GM23338 (cell line): Measurements from ENCODE around the gene NEB.

ENCODE experiments used
- EZH2 ChIP-seq: fragments of 200-600 bp; sonication (generic); IDR thresholded peaks from one replicate; pipeline ENCODE4 v1.8.0; 2017; ENCODE audit warnings: antibody characterized with exemption, mild to moderate bottlenecking, low read depth; ENCODE audit not compliant: unreplicated experiment
- POLR2AphosphoS5 ChIP-seq: IDR thresholded peaks from 2 replicates; pipeline ENCODE4 v1.6.1; 2016; ENCODE audit warnings: antibody characterized with exemption, low read depth
- TF ChIP-seq, protein P1 (sequence below): IDR thresholded peaks from one replicate; pipeline ENCODE4 v1.6.1; 2018; ENCODE audit warnings: antibody characterized with exemption; ENCODE audit not compliant: unreplicated experiment
- TF ChIP-seq, protein P2 (sequence below), 2 experiments: fragments of 200-600 bp in 1 of 2; sonication (generic) in 1 of 2; conservative IDR thresholded peaks; 2 replicates each; pipeline versions ENCODE4 v1.5.1 to v1.6.1; 2016 to 2017; ENCODE audit warnings: antibody characterized with exemption in 2 of 2, low read depth in 2 of 2, mild to moderate bottlenecking in 2 of 2, moderate library complexity in 1 of 2

DNA sequence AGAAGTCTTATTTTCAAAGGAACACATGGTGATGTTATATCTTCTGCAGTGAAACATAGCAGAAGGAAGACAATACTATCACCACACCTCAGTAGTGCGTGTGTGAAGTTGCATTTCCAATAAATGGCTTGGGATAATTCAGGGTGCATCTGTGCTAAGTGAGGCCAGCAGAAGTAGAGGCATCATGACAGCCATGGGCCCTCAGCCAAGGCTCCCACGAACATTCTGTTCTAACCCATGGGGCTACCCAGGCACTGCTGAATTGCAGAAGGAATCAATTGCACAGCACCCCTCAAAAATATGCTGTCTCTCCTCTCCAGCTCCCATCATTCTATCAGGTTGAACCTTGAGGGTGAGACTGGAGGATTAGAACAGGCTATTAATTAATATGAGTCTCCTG, 185.1 kb downstream of the NEB start:
- TF ChIP-seq, protein P1, sequence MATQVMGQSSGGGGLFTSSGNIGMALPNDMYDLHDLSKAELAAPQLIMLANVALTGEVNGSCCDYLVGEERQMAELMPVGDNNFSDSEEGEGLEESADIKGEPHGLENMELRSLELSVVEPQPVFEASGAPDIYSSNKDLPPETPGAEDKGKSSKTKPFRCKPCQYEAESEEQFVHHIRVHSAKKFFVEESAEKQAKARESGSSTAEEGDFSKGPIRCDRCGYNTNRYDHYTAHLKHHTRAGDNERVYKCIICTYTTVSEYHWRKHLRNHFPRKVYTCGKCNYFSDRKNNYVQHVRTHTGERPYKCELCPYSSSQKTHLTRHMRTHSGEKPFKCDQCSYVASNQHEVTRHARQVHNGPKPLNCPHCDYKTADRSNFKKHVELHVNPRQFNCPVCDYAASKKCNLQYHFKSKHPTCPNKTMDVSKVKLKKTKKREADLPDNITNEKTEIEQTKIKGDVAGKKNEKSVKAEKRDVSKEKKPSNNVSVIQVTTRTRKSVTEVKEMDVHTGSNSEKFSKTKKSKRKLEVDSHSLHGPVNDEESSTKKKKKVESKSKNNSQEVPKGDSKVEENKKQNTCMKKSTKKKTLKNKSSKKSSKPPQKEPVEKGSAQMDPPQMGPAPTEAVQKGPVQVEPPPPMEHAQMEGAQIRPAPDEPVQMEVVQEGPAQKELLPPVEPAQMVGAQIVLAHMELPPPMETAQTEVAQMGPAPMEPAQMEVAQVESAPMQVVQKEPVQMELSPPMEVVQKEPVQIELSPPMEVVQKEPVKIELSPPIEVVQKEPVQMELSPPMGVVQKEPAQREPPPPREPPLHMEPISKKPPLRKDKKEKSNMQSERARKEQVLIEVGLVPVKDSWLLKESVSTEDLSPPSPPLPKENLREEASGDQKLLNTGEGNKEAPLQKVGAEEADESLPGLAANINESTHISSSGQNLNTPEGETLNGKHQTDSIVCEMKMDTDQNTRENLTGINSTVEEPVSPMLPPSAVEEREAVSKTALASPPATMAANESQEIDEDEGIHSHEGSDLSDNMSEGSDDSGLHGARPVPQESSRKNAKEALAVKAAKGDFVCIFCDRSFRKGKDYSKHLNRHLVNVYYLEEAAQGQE = no peak
- TF ChIP-seq POLR2AphosphoS5 (no peak), EZH2 (no peak)
- TF ChIP-seq, protein P2, sequence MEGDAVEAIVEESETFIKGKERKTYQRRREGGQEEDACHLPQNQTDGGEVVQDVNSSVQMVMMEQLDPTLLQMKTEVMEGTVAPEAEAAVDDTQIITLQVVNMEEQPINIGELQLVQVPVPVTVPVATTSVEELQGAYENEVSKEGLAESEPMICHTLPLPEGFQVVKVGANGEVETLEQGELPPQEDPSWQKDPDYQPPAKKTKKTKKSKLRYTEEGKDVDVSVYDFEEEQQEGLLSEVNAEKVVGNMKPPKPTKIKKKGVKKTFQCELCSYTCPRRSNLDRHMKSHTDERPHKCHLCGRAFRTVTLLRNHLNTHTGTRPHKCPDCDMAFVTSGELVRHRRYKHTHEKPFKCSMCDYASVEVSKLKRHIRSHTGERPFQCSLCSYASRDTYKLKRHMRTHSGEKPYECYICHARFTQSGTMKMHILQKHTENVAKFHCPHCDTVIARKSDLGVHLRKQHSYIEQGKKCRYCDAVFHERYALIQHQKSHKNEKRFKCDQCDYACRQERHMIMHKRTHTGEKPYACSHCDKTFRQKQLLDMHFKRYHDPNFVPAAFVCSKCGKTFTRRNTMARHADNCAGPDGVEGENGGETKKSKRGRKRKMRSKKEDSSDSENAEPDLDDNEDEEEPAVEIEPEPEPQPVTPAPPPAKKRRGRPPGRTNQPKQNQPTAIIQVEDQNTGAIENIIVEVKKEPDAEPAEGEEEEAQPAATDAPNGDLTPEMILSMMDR (conservative IDR thresholded peaks at IDR 0.05; ENCODE audit: low read depth in 2 of 2) = no peak
